GM18909 (cell line): ENCODE measurements around the gene CTR9.

Source experiments
- ATAC-seq: cut with Tn5 transposase; IDR thresholded peaks from one replicate; pipeline ENCODE4 v1.9.1; 2021; ENCODE audit warnings: mild to moderate bottlenecking; ENCODE audit not compliant: unreplicated experiment, poor library complexity

Gene CTR9

DNA sequence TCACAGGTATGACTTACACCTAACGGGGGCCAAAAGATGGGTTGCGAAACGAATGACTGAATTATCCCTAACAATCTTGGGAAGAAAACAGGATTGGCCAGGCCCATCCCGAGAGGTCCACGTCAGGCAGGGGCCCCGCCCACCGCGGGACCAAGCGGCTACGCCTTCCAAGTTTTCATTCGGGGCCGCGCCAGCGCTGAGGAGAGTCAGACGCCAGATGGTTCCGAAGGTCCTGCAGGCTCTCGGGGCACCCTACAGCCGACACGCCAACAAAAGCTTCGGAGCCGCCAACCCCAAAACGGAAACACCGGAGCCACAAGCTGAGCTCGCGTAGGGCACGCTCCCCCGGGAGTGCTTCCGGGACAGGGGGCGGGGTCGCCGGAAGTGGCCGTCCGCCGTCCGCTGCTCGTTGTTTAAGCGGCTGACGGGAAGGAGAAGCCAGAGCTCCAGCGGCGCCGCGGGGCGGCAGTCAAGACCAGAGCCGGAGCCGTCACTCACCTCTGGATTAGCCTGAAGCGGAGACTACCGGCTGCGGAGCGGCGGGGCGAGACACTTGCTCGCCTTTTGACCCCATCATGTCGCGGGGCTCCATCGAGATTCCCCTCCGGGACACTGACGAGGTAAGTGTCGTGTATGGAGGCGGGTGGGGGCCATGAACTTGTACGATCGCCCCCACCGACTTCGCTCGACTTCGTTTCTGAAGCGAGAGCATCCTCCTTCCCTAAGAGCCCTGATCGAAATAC lies at the start of gene CTR9:
CTR9 (plus strand) TSS at position 409 of the 743 bp plus-strand sequence; CDS start at position 576, 167 bp downstream.
- peak; percentile 92 for ATAC-seq

- ATAC-seq, result no peak
Measured at GRCh38 chr11:10701982-10702381, 49.1 kb upstream of the CTR9 start.

DNA sequence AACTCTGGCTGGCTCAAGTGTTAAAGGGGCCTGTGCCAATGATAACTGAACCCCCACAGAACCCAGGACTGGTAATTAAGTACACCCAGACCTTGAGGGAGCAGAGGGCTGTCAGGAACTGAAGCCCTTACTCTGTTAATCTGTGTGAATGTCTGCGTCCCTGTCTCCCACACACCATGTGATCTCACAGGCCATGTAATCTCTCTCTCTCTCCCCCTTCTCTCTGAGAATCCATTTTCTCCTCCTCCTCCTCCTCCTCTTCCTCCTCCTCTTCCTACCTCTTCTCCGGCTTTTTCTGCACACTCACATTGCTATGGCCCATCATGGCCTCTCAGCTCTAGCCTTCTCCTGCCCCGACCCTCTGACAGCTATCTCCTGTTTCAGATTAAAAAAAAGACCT lies 42.9 kb upstream of the CTR9 start:
- no peak for ATAC-seq

DNA sequence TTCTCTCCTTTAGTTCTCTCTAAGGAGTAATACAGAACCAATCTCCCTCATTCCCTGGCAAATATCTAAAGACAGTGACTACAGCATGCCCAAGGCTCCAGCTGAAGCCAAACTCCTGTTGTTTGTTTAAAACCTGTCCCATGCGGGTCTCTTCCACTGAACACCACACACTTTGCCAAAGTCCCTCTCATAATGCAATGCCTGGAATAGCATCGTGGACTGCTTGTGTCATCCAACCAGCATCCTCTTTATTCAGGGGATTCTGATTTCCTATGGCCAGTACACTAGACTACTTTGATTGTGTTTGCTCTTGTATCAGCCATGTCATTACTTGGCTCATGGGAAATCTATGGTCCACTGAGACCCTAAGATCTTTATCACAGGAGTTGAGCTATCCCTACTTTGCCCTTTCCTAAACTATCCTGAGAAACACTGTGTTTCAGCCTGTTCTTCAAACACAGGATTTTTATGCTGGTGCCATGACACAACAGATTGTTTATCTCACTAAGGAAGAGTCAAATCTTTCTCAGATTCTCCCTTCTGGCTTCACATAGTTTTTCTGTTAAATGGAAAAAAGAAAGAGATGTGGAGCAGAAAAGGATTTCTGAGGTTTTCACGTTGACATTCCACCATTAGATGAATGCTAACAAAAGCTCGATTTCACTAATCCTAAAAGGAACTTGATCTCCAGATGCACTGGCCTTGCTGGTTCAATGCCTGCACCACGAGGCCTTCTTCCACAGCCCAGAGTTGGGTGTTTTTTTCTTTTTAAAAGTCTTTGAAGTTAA lies 41.6 kb upstream of the CTR9 start:
- ATAC-seq, result no peak

GRCh38 chr11:10715571-10715970 lies 35.5 kb upstream of the CTR9 start:
- no peak for ATAC-seq

- ATAC-seq, result no peak
Measured at GRCh38 chr11:10716122-10716521, 34.9 kb upstream of the CTR9 start.

DNA sequence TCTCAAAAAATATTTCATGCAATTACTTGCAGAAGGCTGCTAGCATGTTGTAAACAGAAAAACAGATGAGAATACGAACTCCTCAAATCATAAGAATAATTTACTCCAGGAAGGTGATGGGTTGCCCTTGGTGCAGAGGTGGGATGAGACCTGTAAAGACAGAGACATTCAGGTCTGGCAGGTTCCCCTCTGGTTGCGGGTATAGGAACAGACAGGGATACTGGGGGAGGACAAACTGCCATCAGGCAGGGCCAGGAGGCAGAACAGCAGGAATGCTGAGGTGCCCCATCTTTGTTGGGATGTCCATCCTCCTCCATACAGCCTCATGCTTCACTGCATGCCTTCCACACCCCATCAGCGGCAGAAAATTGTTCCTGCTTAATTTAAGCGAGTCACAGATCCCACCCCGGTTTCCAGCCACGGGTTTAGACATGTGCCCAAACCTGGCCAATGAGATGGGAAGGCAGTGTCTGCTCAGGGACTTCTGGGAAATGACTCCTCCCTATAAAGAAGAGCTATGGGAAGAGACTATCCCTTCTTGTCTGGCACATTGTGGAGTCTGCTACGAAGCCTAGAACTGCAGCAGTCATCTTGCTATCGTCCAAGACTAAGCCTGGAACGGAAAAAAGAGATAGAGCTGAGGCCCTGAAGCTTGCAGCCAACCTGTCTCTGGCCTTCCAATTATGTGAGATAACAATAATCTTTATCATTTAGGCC lies 34.3 kb upstream of the CTR9 start:
- no peak for ATAC-seq

DNA sequence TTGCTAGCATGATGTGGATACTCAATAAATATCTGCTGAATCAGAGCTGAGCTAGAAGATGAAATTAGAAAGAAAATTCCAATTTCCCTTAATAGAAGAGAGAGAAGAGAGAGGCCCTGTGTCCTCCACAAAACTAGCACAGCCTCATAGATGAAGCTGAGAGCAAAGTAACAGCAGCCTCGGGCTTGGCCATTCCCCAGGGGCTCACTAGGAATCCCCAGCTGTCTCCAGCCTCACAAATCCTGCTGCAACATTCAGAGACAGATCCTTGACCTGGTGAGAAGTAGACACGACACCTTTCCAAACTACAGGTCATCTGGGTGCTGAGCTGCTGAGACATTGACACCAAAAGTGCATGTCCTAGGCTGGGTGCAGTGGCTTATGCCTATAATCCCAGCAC lies 31.4 kb upstream of the CTR9 start:
- ATAC-seq, result no peak

DNA sequence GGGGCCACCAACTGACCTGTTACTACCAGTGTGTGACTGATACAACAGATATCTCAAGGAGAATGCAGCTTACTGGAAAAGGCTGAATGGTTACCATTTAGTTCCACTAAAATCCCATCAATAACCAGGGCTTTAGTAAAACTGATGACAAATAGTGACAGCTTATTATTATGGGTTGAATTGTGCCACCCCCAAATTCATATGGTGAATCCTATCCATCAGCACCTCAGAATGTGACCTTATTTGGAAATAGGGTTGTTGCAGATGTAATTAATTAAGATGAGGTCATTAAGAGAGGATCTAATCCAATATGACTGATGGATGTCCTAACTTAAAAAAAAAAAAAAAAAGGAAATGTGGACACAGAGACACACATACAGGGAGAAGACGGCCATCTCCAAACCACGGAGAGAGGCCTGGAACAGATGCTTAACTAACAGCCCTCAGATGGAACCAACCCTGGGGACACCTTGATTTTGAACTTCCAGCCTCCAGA lies 30.1 kb upstream of the CTR9 start:
- no peak for ATAC-seq

DNA sequence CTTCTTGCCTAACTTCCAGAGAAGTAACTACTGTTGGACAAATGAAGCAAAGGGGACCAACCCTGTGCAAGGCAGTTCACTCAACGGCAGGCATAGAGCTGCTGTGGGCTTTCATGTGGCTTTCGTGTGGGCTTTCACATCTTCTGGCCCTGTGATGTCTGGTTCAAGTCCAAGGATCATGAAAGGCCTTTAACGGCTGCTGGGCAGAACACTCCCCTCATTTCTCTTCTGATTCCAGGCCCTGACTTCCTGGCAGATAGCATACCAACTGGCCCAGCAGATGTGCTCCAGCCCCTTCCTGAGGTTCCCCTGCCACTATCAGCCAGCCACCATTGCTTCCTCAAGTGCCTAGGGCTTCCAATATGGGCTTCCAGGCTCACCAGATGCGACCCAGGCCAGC lies 28.7 kb upstream of the CTR9 start:
- no peak for ATAC-seq

GRCh38 chr11:10725114-10725906 lies 25.7 kb upstream of the CTR9 start:
- no peak for ATAC-seq

DNA sequence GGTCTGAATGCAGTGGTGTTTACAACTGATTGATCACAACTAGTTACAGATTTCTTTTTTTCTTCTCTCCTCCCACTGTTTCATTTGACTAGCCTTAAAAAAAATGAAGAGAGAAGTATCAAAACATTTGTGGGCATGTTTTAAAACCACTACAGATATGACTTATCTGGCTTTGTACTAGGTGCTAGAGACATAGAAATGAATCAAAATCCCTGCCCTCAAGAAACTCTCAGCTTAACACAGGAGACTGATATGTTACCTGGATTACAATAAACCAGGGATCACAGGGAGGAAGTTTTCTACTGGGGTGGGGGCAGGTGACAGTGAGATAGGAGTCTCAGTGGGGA lies 25.2 kb upstream of the CTR9 start:
- no peak for ATAC-seq

DNA sequence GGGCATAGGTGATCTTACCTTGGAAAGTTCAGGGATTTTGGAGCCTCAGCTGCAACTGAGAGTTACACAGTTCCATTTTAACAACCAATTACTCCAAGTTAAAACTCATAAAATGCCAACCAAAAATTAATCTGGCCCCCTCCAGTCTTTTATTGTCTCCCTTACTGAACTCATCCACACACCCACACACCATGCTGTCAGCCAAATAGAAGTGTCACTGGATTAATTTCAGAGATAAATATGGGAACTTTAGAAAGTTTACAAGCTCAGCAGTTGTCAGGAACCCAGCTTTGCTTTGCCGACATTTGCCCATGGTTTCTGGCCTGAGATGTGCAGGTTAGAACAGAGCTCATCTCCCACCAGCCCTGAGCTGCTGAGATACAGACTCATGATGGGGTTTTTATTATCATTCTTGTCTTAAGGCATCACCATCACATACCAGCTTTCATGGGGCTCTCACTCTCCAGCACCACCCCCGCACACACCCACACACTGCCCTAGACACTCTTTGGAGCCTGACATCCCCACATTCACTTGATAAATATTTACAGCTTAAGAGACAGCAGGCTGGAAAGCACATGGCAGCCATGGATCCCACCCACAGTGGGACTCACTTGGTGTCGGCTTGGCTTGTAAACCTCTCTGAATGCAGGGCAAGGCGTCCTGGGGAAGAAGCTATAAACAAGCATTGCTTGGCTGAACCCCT lies 23.7 kb upstream of the CTR9 start:
- no peak for ATAC-seq

DNA sequence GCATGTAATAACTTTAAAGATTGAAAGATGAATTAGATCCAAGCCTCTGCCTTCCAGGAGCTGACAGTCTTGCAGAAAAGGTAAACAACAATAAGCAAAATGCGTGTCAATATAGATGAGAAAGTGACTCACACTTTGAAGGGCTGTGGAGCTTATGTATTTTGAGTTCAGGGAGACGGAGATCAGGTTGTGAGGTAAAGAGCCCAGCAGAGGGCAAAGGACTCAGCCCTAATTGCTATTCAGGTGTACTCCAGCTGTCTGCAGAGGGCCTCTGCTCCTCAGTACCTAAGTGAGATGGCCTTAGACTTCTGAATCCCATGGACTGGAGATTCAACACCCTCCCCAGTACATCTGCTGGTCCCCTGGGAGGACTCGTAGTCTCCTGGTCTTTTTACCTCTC lies 22.9 kb upstream of the CTR9 start:
- ATAC-seq, result no peak

DNA sequence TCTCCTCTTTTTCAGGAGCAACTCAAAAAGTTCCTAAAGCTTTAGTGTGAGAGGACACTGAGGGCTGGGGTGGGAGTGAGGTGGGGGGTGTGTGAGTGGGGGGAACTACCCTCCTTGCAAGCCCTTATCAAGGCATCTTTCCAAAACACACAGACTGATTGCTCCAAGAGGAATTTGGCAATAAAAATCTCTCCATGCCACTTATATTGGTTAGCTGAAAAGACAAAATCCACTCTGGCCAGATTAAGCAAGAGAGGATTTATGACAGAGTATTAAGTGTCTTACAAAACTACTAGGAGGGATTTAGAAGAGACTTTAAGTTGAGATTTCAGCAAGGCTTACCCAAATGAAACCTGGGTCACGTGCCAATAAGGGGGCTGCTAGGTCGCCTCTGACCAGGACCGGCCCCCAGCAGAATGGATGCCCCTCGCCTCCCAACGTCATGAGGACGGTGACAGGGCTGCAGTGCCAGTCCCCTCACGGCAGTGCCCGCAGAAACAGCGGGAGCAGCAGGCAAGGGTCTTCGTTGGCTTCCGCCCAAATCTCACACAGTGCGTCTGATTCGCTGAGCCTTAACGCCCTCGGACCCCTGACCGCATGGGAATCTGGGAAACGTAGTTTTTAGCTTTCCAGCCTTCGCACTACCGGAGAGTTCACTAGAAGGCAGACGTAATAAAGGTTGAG lies 22.1 kb upstream of the CTR9 start:
- ATAC-seq, result no peak

- no peak for ATAC-seq
Measured at GRCh38 chr11:10730151-10730550, 20.9 kb upstream of the CTR9 start.

GRCh38 chr11:10731064-10731680 lies 19.9 kb upstream of the CTR9 start:
- ATAC-seq, result no peak
